Cardiac fibroblast (primary cell): ENCODE data around the gene KCNQ5.

Source experiments
- DNase-seq, 2 donors: peaks; one replicate each; pipeline versions ENCODE4 v3.0.0 to v3.0.0-alpha.2; 2010; ENCODE audit warnings: low read depth in 2 of 2
- H3K4me3 ChIP-seq, 2 donors: replicated peaks in 1 of 2; 1 replicate in 1 of 2; 2 replicates in 1 of 2; pipeline ENCODE4 v1.5.1; 2011; ENCODE audit warnings: low read depth in 2 of 2, low read length in 2 of 2, mild to moderate bottlenecking in 2 of 2, moderate library complexity in 1 of 2
- CTCF ChIP-seq: IDR thresholded peaks from one replicate; pipeline ENCODE4 v1.5.1; 2011; ENCODE audit warnings: low read depth, mild to moderate bottlenecking, low read length, inconsistent platforms

KCNQ5 gene

GRCh38 chr6:72925136-72925535 is 303.3 kb downstream of the KCNQ5 start:
- no peak overlapping the region for H3K4me3 ChIP-seq
- no peak for DNase-seq
- TF ChIP-seq CTCF, result no peak

GRCh38 chr6:72930556-72931132 is 308.8 kb downstream of the KCNQ5 start:
- no peak for DNase-seq
- no peak overlapping the region for H3K4me3 ChIP-seq
- no peak for TF ChIP-seq CTCF

DNA sequence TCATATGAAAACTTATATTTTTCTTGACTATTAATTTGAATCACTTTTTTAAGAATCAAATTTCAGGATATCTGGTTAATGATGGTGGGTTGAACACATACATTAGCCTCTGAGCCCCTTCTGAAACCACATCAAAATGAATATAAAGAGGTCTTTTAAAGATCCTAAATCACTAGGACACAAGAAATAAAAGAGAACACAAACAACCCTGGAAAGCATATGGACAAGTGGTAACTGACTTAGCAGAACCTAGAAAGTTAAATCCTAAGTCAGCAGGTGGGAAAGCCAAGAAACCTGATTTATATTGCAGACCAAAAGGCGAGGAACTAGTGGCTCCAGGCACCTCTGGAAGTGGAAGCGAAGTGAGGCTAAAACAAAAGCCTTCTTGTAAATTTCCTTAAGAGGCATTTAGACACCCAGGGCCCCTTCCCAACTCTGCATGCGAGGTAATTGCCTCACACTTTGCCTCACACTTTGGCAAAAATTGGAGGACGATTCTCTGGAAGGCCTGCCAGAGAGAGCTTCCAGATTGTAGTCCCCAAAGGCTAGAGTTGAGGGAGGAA is 309.5 kb downstream of the KCNQ5 start:
- H3K4me3 ChIP-seq, result no peak overlapping the region
- no peak for TF ChIP-seq CTCF
- no peak for DNase-seq

- H3K4me3 ChIP-seq, result no peak overlapping the region
- DNase-seq, result no peak
- TF ChIP-seq CTCF, result no peak
Observed at GRCh38 chr6:72933233-72933632, 311.4 kb downstream of the KCNQ5 start.

GRCh38 chr6:72936766-72937559 is 315.1 kb downstream of the KCNQ5 start:
- no peak for TF ChIP-seq CTCF
- no peak for DNase-seq
- no peak overlapping the region for H3K4me3 ChIP-seq

DNA sequence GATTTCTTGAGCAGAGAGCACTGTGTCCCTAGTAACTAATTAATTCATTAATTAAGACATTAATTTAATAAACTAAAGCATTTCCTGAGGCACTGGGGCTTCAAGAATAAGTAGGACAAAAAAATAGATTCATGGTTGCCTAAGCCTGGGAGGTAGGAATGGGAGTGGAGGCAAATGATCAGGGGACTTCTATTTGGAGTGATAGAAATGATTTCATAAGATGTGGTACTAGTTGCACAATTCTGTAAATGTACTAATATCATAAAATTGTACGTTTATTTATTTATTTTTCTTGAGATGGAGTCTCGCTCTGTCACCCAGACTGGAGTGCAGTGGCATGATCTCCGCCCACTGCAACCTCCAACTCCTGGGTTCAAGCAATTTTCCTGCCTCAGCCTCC is 316.2 kb downstream of the KCNQ5 start:
- H3K4me3 ChIP-seq, result no peak overlapping the region
- no peak for TF ChIP-seq CTCF

More for the DNA sequence above, 316.2 kb downstream of the KCNQ5 start:
- DNase-seq, result peak in 1 of 2 donors; percentile 14
